NCI-H82 treated with DMSO at 0.1 percent for 48 hours (cell line): ENCODE measurements around the gene HECW1.

Source experiments
- DNase-seq: peaks from one replicate; lab custom pipeline; 2025; ENCODE audit not compliant: unreplicated experiment; lab: John Stamatoyannopoulos, UW

Gene HECW1

GRCh38 chr7:43405948-43406347 lies 293.5 kb downstream of the HECW1 start:
- no peak for DNase-seq

DNA sequence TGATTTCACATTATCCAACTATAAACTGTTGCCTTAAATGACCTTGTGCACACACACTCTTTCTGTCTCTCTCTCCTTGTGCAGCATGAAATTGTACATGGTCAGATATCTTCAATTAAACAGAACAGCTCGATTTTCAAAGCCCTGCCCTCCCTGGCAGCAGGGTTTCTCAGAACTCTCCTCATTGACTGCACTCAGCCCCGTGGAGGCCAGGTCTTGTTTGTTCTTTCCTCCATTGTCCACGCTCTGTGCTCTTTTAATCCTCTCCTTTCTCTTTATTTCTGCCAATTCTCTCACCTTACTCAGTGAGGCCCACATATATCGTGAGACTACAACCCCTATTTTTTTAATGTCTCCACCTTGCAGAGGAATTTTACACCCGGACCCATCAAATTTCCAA lies 294.5 kb downstream of the HECW1 start:
- no peak for DNase-seq

DNA sequence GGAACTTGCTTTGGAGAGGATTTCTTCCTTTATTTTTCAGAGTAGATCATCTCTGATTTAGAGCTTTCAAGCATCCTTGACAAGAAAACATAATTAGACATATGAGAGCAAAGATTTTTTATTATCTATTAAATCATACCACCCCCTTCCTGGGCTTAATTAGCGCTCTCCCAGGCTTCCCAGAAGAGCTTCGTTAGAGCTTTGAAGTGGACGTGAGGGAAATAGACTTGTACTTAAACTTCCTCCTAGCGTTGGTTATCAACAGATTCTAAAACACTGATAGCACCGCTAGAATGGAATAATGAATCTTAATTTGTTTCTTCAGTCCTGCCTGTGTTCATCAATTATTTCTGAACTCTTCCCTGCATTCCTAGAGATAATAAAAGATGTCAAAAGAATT lies 296.5 kb downstream of the HECW1 start:
- no peak for DNase-seq

GRCh38 chr7:43417455-43417854 lies 305.0 kb downstream of the HECW1 start:
- no peak for DNase-seq

DNA sequence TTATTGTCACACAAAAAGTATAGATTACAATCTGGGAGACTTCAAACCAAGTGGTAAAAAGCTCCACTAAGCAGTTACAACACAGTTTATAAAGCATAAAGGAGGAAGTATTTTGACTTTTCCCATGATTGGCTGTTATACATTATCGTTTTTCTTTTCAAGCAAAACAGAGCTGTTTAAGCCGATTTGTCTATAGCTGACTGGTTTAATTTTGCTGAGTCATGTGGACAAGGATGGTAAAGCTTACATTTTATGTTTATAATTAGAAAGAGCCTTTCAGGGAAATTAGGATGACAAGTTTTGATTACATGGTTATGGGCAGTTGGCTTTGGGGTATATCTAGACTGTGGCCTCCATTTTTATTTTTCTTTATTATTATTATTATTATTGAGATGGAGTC lies 318.0 kb downstream of the HECW1 start:
- DNase-seq, result no peak

GRCh38 chr7:43431020-43431595 lies 318.7 kb downstream of the HECW1 start:
- no peak for DNase-seq

GRCh38 chr7:43433639-43434038 lies 321.2 kb downstream of the HECW1 start:
- no peak for DNase-seq

DNA sequence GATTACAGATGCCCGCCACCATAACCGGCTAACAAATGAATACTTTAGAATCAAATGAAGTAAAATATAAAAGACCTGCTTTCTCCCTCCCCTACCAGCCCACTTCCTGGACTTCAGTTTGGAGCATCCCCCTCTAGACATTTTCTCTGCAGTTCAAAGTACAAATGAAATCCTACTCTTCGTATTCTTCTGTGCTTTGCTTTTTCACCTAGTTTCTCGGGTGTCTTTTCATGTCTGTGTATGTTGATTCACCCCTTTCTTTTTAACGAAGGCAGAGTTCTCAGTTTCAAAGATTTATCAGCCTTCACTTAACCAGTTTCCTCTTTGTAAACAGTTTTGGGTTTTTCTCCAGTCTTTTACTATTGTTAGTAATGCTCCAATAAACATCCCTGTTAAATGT lies 324.6 kb downstream of the HECW1 start:
- DNase-seq, result no peak

- DNase-seq, result no peak
These were observed 326.5 kb downstream of the HECW1 start for GRCh38 chr7:43438897-43439479.

DNA sequence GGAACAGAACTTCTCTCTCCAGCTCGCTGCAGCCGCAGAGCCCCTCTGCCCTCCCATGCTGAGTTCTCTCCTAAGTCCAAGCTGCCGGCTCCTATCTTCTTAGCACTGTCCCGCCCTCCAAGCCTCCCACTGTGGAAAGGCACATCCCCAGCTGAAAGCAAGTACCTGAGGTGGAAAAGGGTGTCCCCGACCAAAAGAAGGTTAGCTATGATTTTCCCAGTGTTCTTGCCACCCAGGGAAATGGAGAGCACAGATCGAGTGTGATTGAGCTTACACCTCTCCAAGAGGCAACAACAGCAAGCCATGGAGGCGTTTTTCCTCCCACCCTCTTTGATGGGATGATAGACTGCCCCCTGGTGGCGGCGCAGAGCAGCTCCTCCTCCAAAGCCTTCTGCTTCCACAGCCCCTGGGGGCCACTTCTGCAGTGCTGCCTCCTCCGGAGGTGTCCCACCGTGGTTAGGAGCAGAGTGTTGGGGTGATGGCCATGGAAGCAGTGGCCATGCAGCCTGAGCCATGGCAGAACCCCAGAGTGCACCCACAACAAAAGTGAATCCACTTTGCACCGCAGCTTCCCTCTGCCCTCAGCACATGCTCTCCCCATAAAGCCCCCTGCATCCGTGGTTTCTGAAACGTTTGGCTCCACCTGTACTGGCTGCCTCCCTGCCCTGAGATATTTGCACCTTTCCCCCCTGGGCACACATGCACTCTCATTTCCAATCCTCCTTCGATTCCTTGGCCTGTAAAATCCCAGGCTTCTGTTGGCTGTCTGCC lies 327.4 kb downstream of the HECW1 start:
- DNase-seq, result peak; percentile 43

- no peak for DNase-seq
These were observed 329.0 kb downstream of the HECW1 start for GRCh38 chr7:43441231-43442130.

- DNase-seq, result no peak
These were observed 330.9 kb downstream of the HECW1 start for GRCh38 chr7:43443381-43443780.

- DNase-seq, result no peak
These were observed 332.5 kb downstream of the HECW1 start for GRCh38 chr7:43444711-43445578.

DNA sequence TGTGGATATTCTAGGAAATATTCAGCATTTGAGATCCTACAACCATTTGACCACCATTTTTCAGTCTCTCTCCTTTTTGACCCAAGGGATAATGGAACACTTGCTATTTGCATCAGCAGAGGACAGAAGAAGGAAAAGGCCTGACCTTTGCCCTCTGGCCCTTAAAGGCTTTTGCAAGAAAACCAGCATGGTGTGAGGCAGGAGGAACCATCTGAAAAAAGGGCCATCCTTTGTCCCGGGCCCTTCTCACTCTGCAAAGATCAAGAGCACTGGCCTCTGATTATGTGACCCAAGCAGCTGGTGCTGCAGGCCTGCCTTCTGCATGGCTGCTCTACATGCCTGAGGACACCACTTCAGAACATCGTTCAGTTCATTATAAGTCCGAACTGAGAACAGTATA lies 337.1 kb downstream of the HECW1 start:
- DNase-seq, result no peak

DNA sequence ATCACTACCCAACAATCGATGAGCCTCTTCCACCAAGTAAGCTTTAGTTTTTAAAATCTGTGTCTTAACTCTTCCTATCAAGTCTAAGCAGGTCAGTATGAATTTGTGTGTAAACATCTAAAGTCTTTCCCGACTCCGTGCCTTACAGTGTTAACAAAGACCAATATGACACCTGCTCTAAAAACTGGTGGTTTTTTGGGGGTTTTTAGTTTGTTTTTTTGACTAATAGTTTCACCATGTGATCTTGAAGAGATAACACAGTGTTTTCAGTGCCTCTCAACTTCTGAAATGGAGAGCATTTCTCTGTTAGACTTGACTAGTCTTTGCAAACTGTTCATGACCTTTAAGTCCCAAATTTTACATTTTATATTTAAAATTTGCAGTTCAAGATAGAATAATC lies 338.4 kb downstream of the HECW1 start:
- DNase-seq, result no peak

DNA sequence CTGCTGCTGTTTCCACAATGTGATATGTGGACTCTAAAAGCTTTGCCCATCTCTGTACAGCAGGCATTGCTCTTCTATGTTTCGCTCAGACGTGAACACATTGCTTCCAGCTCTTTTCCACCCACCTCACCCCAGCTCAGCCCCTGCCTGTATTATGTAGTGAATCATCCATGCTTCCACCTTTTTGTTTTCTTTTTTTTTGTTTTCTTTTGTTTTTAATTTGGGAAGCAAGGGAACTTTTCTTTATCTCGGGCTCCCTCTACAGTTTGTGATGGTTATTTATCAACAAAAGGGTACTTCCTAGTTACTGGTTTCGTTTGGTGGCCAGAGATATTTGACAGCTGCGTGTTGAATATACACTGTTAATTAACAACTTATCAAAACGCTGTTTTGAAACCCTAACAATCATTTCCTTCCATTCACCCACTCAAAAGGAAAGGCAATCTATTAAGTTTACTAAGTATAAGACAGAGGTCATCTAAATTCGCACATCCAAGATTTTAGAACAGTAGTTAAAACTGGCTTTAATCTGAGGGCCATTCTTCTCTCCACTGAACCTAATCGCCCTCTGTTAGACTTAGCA lies 342.6 kb downstream of the HECW1 start:
- no peak for DNase-seq

GRCh38 chr7:43456200-43456599 lies 343.8 kb downstream of the HECW1 start:
- no peak for DNase-seq

DNA sequence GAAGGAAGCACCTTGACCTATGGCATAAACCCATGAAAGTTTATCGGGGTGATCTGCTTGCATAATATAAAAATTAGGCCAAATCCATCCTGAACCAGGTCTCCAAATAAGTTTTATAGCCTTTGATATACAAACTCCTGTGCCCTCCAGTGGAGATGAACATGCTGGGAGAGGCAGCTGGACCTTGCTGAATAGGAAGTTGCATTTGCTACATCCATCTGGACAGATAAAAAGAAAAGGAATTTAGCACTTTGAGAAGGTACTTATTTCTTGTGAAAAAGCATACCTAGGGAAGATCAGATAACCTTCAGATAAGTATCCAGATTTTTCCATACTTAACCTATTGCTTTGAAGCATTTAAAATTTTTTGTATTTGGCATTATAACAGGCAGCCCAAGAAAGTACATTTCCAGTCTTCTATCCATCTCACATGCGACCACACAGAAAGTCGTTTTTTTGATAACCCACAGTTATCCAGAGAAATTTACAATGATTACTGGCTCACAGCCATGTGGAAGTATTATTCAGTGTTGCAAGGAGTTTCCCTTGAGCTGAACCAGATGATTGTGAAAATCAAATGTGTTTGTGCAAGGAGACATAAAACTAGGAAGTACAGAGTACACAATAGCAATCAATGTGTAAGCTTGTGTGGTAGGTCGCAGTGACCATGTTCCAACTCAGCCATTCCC lies 346.0 kb downstream of the HECW1 start:
- DNase-seq, result no peak

- no peak for DNase-seq
These were observed 346.5 kb downstream of the HECW1 start for GRCh38 chr7:43459019-43459337.
